Pulmonary artery endothelial cell (primary cell): ENCODE results near the gene SNX19. TPM values are rescaled to one million over a fixed set of nuclear protein-coding genes. Genes with fewer than 3 reads are reported as not detected.
A peak's percentile ranks its signal among the peaks of the same experiment; 100 is the strongest.

Experiments
- DNase-seq: peaks from one replicate; pipeline ENCODE4 v3.0.0-alpha.2; 2011; ENCODE audit warnings: low read depth, low spot score
- total RNA-seq: library from RNA; depleted of rRNA; stranded (reverse); fragments of >200 nt; gene quantifications from 2 replicates; pipeline ENCODE4 v1.2.3, GENCODE V29; 2014

SNX19 gene
- total RNA-seq, 1 donor from 2014 or later, result 31.7 TPM

- no peak for DNase-seq
These were observed 8.2 kb downstream of the SNX19 start for GRCh38 chr11:130908061-130908460.

- no peak for DNase-seq
These were observed 9.1 kb downstream of the SNX19 start for GRCh38 chr11:130907229-130907628.

DNA sequence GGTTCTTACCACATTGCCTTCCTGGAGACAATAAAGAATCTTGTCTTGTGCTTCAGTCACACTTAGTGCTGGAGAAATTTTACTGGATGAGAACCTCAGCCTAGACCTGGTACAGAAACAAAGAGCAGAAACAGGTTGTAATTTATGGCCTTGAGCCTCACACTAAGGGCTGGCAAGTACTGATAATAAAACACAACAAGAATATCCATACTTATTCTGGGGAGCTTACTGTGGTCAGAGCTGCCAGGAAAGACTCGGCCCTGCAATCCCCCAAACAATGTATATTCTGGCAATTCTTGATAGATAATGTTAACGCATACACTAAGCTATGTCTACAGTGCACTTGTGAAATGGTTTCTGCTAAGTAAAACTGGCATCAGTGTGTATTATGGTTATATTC is 9.7 kb downstream of the SNX19 start:
- DNase-seq, result no peak

- no peak for DNase-seq
These were observed 10.8 kb downstream of the SNX19 start for GRCh38 chr11:130905512-130905911.

DNA sequence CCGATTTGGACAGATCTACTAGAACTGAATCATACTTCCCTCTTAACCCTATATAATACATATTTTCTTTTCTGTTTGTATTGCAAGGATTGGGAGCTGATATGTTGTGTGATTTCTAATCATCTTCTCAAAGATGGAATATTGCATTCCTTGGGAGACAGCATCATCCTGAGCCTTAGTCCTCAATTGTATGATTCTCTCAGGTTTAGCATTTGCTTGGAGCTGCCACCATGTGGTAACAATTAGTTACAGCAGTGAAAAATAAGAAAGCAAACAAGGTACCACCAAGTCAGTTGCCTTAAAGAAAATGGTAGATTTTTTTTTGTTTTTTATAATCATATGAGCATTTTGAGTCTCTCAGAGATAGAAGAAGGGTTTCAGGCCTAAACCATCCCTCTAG is 11.9 kb downstream of the SNX19 start:
- no peak for DNase-seq

- DNase-seq, result no peak
These were observed 13.9 kb downstream of the SNX19 start for GRCh38 chr11:130902380-130902779.

GRCh38 chr11:130899106-130899505 is 17.2 kb downstream of the SNX19 start:
- DNase-seq, result no peak

GRCh38 chr11:130897262-130898182 is 18.8 kb downstream of the SNX19 start:
- DNase-seq, result peak; percentile 86

DNA sequence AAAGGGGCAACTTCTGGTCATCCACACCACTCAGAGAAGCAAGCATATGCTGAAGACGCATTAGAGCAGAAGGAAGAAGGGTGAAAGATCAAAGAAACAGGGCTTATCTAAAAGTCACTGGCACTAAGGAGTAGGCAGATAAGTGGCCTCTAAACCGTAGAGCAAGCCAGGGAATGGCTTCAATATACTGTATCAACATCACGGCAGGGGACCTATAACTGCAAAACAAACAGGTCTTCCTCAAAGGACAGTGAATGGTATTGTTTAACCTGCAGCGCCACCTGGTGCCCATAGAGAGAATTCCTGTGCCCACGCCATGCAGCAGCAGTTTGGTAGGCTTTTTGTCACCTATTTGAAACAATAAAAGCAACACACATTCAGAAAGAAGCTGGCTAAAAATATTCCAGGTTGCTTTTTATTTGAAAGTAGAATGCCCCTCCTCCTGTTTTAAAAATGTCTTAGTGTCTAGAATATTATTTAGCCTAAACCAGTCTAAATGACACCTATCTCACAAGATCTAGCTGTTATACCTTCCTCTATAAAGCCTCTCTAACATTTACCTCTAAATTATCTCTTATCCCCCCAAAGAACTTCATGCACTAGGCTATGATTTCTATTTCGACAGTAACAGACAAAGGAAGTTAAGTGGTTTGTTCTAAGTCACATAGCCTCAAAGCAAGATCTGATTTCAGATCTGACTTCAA is 21.8 kb downstream of the SNX19 start:
- peak; percentile 48 for DNase-seq

DNA sequence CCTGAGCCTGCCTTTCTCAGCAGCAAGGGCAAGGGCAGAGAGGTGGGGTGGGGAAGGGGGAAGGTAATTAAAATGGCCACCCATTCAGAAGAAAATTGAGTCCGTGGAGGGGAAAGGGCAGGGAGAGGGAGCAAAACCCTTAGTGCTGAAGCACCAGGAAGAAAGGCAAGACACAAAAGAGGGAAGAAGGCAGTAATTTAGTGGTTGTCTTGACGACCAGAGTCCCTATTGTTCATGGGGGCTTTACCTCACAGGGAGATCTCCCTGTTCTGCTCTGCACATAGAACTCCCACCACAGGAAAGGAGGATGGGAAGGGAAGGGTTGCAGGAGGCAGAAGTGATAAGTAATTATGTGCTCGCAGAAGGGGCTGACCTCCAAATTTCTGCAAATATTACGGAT is 23.4 kb downstream of the SNX19 start:
- DNase-seq, result no peak

- DNase-seq, result no peak
These were observed 25.0 kb downstream of the SNX19 start for GRCh38 chr11:130891326-130891725.

DNA sequence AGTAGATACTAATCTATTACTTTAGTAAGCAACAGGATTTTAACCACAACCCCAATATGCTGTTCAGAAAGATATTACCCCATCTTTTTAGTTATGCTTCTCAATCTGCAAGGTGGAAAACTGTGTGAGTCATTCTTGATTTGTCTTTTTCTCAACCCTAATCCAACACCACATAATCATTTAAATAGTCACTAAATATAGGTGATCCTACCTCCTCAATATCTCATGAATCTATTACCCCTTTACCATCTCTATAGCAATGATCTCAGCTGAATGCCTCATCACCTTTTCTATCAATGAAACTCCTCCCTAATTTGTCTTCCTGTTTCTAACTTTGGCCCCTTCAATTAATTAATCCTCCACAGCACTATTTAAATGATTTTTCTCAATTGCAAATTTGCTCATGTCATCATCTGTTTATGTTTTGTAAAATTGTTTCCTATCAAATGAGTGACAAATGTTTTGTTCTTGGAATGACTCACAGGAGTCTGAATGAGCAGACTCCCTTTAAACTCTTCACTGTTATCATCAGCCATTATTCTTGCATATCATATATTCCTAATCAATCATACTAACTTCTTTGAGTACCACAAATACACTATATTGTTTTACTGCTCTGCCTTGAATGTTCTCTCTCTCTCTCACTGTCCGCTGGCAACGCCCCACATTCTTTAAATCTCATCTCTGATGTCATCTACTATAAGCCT is 26.1 kb downstream of the SNX19 start:
- no peak for DNase-seq

- no peak for DNase-seq
These were observed 27.5 kb downstream of the SNX19 start for GRCh38 chr11:130888790-130889189.

DNA sequence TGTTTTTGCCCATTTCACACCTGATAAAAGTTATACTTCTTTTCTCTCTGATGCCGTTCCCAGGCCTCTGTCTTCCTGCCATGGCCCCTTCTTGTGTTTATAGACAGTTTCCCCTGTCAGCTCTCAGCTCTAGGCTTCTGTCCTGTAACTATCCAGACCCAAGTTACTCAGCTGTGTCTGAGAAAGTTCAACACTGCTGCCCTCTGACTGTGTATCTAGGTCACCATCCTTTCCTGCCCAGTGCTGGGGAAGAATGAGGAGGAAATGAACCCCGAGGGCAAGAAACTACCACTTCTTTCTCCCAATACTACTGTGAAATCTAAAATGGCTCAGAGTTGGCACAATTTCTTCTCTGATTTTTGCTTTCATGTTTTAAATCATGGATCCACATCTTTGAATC is 29.6 kb downstream of the SNX19 start:
- peak; percentile 90 for DNase-seq

GRCh38 chr11:130882138-130882551 is 34.1 kb downstream of the SNX19 start:
- DNase-seq, result no peak

GRCh38 chr11:130881475-130882137 is 34.7 kb downstream of the SNX19 start:
- DNase-seq, result no peak

GRCh38 chr11:130879836-130880235 is 36.4 kb downstream of the SNX19 start:
- no peak for DNase-seq

DNA sequence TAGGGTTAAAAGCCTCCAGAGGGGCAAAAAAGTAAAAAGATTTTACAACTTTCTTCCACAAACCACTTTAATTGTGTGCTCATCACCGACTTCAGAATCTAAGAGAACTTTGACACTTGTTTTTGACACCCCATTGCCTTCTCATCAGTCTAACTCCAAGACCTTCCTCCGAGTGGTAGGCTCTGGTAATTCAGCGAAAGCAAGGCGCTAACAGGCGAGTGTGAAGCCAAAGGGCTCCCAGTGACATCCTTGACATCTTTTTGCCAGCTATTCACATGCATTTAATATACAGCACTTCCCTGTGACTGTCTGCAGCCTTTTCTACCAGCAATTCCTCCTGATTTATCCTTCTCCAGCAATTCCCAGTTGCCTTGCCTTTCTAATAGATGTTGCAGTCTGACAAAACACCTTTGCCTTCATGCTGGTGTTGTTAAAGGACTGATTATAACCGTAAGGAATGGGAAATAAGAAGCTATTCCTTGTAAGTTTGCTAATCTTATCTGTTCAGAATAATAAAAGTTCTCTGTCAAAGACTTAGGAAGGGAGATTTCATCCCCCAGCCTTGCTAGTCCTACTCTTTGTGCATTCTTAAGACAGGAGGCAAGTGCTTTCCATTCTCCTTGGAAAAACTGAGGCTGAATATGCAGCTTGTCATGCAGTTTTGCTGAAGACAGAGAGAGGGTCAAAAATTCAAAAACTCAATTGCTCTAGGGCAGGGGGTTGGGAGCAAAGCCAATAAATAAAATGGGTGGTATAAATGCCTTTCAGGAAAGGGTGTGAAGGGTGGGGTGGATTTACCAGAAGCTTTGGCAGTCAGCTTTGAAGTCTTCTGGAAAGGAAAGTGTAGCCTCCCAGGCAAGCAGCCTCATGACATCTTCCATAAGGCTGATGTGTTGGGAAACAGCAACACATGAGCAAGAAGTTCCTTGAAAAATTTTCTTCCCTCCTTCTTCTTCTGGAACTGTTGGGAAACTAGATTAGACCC is 39.1 kb downstream of the SNX19 start:
- no peak for DNase-seq

- DNase-seq, result no peak
These were observed 40.2 kb downstream of the SNX19 start for GRCh38 chr11:130876100-130876499.

- DNase-seq, result no peak
These were observed 41.2 kb downstream of the SNX19 start for GRCh38 chr11:130874955-130875531.
